Mesendoderm (in vitro differentiated cells): ENCODE results near the gene ZC2HC1C.

Experiments
- DNase-seq: peaks from one replicate; pipeline ENCODE4 v3.0.0; 2013
- H2AK5ac ChIP-seq: 2 replicates; pipeline ENCODE4 v1.6.1; 2013; ENCODE audit warnings: low read length, inconsistent platforms
- H2BK120ac ChIP-seq: 2 replicates; pipeline ENCODE4 v1.6.1; 2013; ENCODE audit warnings: low read depth, mild to moderate bottlenecking, low read length, moderate library complexity, mixed read lengths
- H2BK15ac ChIP-seq: replicated peaks from 2 replicates; pipeline ENCODE4 v1.6.1; 2013; ENCODE audit warnings: low read depth, mild to moderate bottlenecking, moderate library complexity
- H2BK5ac ChIP-seq: 2 replicates; pipeline ENCODE4 v1.6.1; 2013; ENCODE audit warnings: low read length, inconsistent platforms
- H3K18ac ChIP-seq: 2 replicates; pipeline ENCODE4 v1.6.1; 2013; ENCODE audit warnings: mild to moderate bottlenecking, low read length, mixed read lengths
- H3K23ac ChIP-seq: one replicate; pipeline ENCODE4 v1.6.1; 2013; ENCODE audit warnings: low read length
- H3K27ac ChIP-seq: 2 replicates; pipeline ENCODE4 v1.5.1; 2013; ENCODE audit warnings: low read depth, mild to moderate bottlenecking, inconsistent platforms, low read length, moderate library complexity
- H3K27me3 ChIP-seq: 2 replicates; pipeline ENCODE4 v1.6.1; 2013; ENCODE audit warnings: low read length, control low read depth, mild to moderate bottlenecking, inconsistent platforms; ENCODE audit not compliant: insufficient read depth, poor library complexity
- H3K36me3 ChIP-seq: 2 replicates; pipeline ENCODE4 v1.6.1; 2013; ENCODE audit warnings: low read length, inconsistent platforms; ENCODE audit not compliant: control insufficient read depth, insufficient read depth
- H3K4ac ChIP-seq: one replicate; pipeline ENCODE4 v1.6.1; 2013; ENCODE audit warnings: low read depth, mild to moderate bottlenecking, low read length, moderate library complexity
- H3K4me1 ChIP-seq: 2 replicates; pipeline ENCODE4 v1.6.1; 2013; ENCODE audit warnings: low read depth, low read length, inconsistent platforms; ENCODE audit not compliant: control insufficient read depth
- H3K4me2 ChIP-seq: 2 replicates; pipeline ENCODE4 v1.6.1; 2013; ENCODE audit warnings: low read length
- H3K4me3 ChIP-seq: 2 replicates; pipeline ENCODE4 v1.5.1; 2013; ENCODE audit warnings: mild to moderate bottlenecking, low read length
- H3K56ac ChIP-seq: one replicate; pipeline ENCODE4 v1.6.1; 2013; ENCODE audit warnings: low read length
- H3K79me1 ChIP-seq: 2 replicates; pipeline ENCODE4 v1.6.1; 2013; ENCODE audit warnings: low read length, inconsistent platforms
- H3K79me2 ChIP-seq: 2 replicates; pipeline ENCODE4 v1.6.1; 2013; ENCODE audit warnings: mild to moderate bottlenecking, low read length; ENCODE audit not compliant: control insufficient read depth, insufficient read depth
- H3K9ac ChIP-seq: 2 replicates; pipeline ENCODE4 v1.6.1; 2013; ENCODE audit warnings: low read length, inconsistent platforms
- H4K5ac ChIP-seq: one replicate; pipeline ENCODE4 v1.6.1; 2013; ENCODE audit warnings: low read length
- H4K8ac ChIP-seq: one replicate; pipeline ENCODE4 v1.6.1; 2013; ENCODE audit warnings: low read depth, mild to moderate bottlenecking, control low read depth, low read length, moderate library complexity
- whole genome bisulfite sequencing: extraction: QIAGEN DNeasy Blood & Tissue Kit; methylation state at CpG from one replicate; pipeline ENCODE4 v1.1.7; 2013; ENCODE audit warnings: low lambda C conversion rate, missing lambda C conversion rate; ENCODE audit not compliant: insufficient coverage; ENCODE audit errors: extremely low coverage; 5-methylcytosine and 5-hydroxymethylcytosine counted together

ZC2HC1C gene

DNA sequence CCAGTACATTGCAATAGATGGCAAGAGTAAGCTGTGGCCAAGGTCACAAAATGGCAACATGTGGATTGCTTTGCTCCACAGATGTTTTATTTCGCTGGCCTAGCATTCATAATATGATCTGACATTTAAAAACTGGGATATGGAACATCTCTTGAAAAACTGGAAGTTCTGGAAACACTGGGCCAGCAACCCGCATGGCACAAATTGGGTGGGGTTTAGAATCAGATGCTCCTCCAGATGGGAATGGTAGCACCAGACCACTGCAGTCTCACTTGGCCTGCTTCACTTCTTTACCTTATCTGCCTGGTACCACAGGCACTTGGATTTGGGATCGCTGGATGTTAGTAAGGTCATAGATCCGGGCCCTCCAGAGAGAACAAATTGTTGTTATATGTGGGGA, 10.1 kb downstream of the ZC2HC1C start:
- no peak overlapping the region for H2AK5ac ChIP-seq
- no peak overlapping the region for H2BK120ac ChIP-seq
- H3K4me2 ChIP-seq = no peak overlapping the region
- H3K79me2 ChIP-seq = no peaks in the 10 kb centered on the region
- no peaks in the 10 kb centered on the region for H3K27me3 ChIP-seq
- no peaks in the 10 kb centered on the region for H3K79me1 ChIP-seq
- H3K4ac ChIP-seq = no peak overlapping the region
- H3K18ac ChIP-seq = no peak overlapping the region
- H3K4me3 ChIP-seq = no peak overlapping the region
- no peak for DNase-seq
- no CpG with 5 or more reads among the region's 4 CpGs for WGBS
- no peak overlapping the region for H2BK5ac ChIP-seq
- no peak overlapping the region for H2BK15ac ChIP-seq
- no peak overlapping the region for H3K9ac ChIP-seq
- no peaks in the 10 kb centered on the region for H3K4me1 ChIP-seq
- H4K8ac ChIP-seq = no peak overlapping the region
- no peak overlapping the region for H3K56ac ChIP-seq
- H3K23ac ChIP-seq = no peak overlapping the region
- H3K36me3 ChIP-seq = no peaks in the 10 kb centered on the region
- no peak overlapping the region for H4K5ac ChIP-seq
- no peak overlapping the region for H3K27ac ChIP-seq

DNA sequence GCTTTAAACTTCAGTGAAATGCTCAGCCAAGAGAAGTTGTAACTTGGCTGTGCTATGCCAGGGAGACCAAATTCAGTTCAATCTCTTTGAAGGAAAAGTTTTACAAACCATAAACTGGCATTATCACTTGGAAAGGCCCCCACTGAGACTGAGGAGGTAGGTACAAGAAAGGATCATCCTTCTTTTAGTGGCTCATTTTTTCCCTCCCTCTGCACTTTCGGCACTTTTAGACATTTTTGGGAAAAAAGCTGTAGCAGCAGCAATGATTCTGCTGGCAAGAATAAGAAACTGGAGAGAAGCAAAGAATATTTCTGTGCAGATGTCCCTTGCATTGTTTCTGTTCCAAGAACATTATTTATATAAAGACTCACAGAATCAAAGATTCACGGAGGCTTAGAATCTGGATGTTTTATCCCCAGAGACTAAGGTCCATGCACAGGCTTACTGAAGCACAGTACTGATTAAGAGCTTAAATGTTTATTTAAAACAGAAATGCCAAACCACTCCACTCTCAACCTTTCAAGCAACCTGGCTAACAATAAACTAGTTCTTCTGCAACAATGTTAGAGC, 12.3 kb downstream of the ZC2HC1C start:
- no peak overlapping the region for H3K27ac ChIP-seq
- H2BK120ac ChIP-seq = no peak overlapping the region
- no peaks in the 10 kb centered on the region for H3K27me3 ChIP-seq
- no peaks in the 10 kb centered on the region for H3K36me3 ChIP-seq
- H3K23ac ChIP-seq = no peak overlapping the region
- H2AK5ac ChIP-seq = no peak overlapping the region
- DNase-seq = no peak
- no CpG with 5 or more reads among the region's 2 CpGs for WGBS
- H3K18ac ChIP-seq = no peak overlapping the region
- H3K4me1 ChIP-seq = no peaks in the 10 kb centered on the region
- no peak overlapping the region for H4K5ac ChIP-seq
- H3K9ac ChIP-seq = no peak overlapping the region
- H3K79me2 ChIP-seq = no peaks in the 10 kb centered on the region
- H4K8ac ChIP-seq = no peak overlapping the region
- H3K4ac ChIP-seq = no peak overlapping the region
- H2BK15ac ChIP-seq = no peak overlapping the region
- H3K4me3 ChIP-seq = no peak overlapping the region
- no peaks in the 10 kb centered on the region for H3K79me1 ChIP-seq
- no peak overlapping the region for H2BK5ac ChIP-seq
- H3K4me2 ChIP-seq = no peak overlapping the region
- H3K56ac ChIP-seq = no peak overlapping the region

DNA sequence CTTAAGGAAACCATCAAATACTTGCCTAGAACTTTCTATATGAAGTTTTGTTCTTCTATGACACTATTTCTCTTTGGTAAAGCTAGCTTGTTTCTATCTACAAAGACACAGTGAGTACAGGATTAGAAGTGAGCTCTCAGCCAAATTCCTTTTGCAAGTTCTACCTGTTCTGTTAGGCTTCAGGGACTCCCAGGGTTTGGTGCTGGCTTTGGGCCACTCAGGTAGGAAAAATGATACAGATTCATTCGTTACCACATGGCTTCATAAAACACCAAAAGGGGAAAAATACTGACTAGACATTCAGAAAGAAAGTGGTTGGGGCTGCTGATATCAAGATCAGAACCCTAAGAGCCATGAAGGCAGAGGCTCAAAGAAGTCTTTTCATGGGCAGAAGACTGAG, 13.8 kb downstream of the ZC2HC1C start:
- Histone ChIP-seq H3K79me2 (no peaks in the 10 kb centered on the region), H3K4me1 (no peaks in the 10 kb centered on the region), H3K4ac (no peak overlapping the region), H3K56ac (no peak overlapping the region), H3K9ac (no peak overlapping the region), H4K8ac (no peak overlapping the region), H2BK120ac (no peak overlapping the region), H3K23ac (no peak overlapping the region), H3K4me3 (no peak overlapping the region), H3K79me1 (no peaks in the 10 kb centered on the region), H2AK5ac (no peak overlapping the region), H3K4me2 (no peak overlapping the region), H3K27ac (no peak overlapping the region), H3K27me3 (no peaks in the 10 kb centered on the region), H2BK15ac (no peak overlapping the region), H3K18ac (no peak overlapping the region), H2BK5ac (no peak overlapping the region), H4K5ac (no peak overlapping the region), H3K36me3 (no peaks in the 10 kb centered on the region)
- no CpG with 5 or more reads among the region's 1 CpG for WGBS
- no peak for DNase-seq

DNA sequence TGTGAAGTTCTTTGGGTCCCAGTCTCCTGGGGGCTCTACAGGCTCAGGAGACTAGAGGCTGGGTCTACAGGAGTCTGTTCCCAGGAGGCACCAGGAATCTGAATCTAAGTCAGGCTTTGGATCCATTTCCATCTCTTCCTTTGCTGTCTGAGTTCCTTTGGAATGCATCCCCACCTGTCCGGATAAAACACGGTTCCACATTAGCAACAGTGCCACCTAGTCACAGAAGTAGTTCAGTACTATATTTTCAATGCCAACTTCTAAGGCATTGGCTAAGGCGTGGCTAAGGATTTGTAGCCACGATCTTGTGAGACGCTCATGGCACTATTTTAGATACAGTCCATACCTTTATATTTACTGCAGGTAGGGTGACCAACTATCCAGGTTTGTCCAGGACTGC, 15.1 kb downstream of the ZC2HC1C start:
- H3K4me3 ChIP-seq = no peak overlapping the region
- no peak overlapping the region for H2BK120ac ChIP-seq
- no peak for DNase-seq
- no peak overlapping the region for H3K9ac ChIP-seq
- no peak overlapping the region for H3K4me2 ChIP-seq
- no peak overlapping the region for H3K27ac ChIP-seq
- no peak overlapping the region for H3K56ac ChIP-seq
- H3K18ac ChIP-seq = no peak overlapping the region
- H2BK15ac ChIP-seq = no peak overlapping the region
- H3K36me3 ChIP-seq = no peaks in the 10 kb centered on the region
- no peak overlapping the region for H3K23ac ChIP-seq
- no peaks in the 10 kb centered on the region for H3K27me3 ChIP-seq
- no peak overlapping the region for H2BK5ac ChIP-seq
- no peak overlapping the region for H2AK5ac ChIP-seq
- no peak overlapping the region for H4K8ac ChIP-seq
- no CpG with 5 or more reads among the region's 5 CpGs for WGBS
- H3K4ac ChIP-seq = no peak overlapping the region
- no peaks in the 10 kb centered on the region for H3K79me1 ChIP-seq
- H3K4me1 ChIP-seq = no peaks in the 10 kb centered on the region
- no peak overlapping the region for H4K5ac ChIP-seq
- H3K79me2 ChIP-seq = no peaks in the 10 kb centered on the region

DNA sequence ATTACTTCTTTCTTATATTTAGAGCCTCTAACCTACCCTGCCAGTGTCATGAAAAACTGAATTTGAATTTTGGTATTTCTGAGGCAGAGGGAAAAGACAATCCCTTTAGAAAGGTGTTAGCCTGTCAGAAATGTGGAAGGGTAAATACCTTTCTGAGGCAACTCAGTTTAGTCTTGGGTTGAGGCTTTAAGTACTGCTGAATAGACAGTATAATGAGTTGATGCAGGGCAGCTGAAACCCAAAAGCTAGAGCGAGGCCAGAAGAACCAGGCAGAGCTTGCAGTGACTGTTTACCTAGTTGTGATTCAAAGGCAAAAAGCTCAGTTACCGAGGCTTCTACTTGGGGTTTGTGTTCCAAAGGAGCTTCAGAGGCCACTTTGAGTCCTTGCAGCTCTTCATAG, 18.7 kb downstream of the ZC2HC1C start:
- Histone ChIP-seq H3K4me1 (no peaks in the 10 kb centered on the region), H4K8ac (no peak overlapping the region), H3K9ac (no peak overlapping the region), H3K56ac (no peak overlapping the region), H3K23ac (no peak overlapping the region), H3K18ac (no peak overlapping the region), H3K4ac (no peak overlapping the region), H3K36me3 (no peaks in the 10 kb centered on the region), H2BK120ac (no peak overlapping the region), H3K27ac (no peak overlapping the region), H2BK5ac (no peak overlapping the region), H3K27me3 (no peaks in the 10 kb centered on the region), H3K79me2 (no peaks in the 10 kb centered on the region), H3K4me3 (no peak overlapping the region), H3K4me2 (no peak overlapping the region), H2BK15ac (no peak overlapping the region), H4K5ac (no peak overlapping the region), H3K79me1 (no peaks in the 10 kb centered on the region), H2AK5ac (no peak overlapping the region)
- DNase-seq = no peak
- WGBS = no CpG with 5 or more reads among the region's 2 CpGs
